ENCODE data around the gene SLC22A12. TPM values are rescaled to one million over a fixed set of nuclear protein-coding genes. Genes with fewer than 3 reads are reported as not detected.
A peak's percentile ranks its signal among the peaks of the same experiment; 100 is the strongest.

SLC22A12 gene
- total and polyA plus RNA-seq, 2 experiments from 2014 or later: not detected

DNA sequence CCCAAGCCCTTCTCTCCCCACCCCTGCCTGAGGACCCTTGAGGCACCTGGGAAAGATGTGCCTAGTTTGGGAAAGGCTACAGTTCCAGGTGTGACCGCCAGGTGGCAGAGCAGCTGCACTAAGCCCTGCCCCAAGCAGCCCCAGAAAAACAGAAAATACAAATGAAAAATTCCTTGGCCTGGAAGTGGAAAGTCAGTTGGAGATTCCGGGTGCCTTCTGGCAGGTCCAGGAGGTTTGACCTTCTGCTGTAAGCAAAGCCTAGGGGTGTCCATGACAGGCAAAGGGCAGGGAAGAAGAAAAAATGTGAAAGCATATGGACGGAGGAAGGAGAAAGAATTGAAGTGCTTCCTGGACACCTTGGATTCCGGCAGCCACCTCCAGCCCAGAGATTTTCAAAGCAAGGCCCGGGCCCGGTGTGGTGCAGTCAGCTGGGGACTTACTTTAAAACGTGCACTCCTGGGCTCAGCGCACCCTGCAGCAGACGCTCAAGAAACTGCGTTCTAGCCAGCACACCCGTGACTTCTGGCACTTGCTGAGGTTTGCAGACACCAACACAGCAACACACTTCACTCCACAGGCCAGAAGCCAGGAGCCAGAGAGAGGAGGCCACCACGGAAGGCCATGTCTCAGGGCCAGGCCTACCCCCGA is 37.3 kb upstream of the SLC22A12 start:
- TF ChIP-seq, protein P1, sequence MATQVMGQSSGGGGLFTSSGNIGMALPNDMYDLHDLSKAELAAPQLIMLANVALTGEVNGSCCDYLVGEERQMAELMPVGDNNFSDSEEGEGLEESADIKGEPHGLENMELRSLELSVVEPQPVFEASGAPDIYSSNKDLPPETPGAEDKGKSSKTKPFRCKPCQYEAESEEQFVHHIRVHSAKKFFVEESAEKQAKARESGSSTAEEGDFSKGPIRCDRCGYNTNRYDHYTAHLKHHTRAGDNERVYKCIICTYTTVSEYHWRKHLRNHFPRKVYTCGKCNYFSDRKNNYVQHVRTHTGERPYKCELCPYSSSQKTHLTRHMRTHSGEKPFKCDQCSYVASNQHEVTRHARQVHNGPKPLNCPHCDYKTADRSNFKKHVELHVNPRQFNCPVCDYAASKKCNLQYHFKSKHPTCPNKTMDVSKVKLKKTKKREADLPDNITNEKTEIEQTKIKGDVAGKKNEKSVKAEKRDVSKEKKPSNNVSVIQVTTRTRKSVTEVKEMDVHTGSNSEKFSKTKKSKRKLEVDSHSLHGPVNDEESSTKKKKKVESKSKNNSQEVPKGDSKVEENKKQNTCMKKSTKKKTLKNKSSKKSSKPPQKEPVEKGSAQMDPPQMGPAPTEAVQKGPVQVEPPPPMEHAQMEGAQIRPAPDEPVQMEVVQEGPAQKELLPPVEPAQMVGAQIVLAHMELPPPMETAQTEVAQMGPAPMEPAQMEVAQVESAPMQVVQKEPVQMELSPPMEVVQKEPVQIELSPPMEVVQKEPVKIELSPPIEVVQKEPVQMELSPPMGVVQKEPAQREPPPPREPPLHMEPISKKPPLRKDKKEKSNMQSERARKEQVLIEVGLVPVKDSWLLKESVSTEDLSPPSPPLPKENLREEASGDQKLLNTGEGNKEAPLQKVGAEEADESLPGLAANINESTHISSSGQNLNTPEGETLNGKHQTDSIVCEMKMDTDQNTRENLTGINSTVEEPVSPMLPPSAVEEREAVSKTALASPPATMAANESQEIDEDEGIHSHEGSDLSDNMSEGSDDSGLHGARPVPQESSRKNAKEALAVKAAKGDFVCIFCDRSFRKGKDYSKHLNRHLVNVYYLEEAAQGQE (IDR thresholded peaks at IDR 0.05; ENCODE audit: unreplicated experiment): no peak
- TF ChIP-seq CTCF (conservative IDR thresholded peaks at IDR 0.05; ENCODE audit: low read depth in 2 of 2) (peak; percentile 94 to 97), CREB1 (CRISPR knock-in tag; IDR thresholded peaks at IDR 0.05; ENCODE audit: low read depth) (no peak)
- no peak overlapping the region for H2AFZ ChIP-seq
- Mint-ChIP-seq H3K9me3 (peaks cover 15% of the 10 kb centered on the region; the same call in 2 of the 3 replicates), H3K36me3 (ENCODE audit: low read depth) (peaks cover 10% of the 10 kb centered on the region), H3K4me1 (peaks cover 20% of the 10 kb centered on the region), H3K4me3 (no peak overlapping the region), H3K27me3 (ENCODE audit: insufficient read depth, low read depth, poor library complexity) (peaks cover 20% of the 10 kb centered on the region), H3K27ac (no peak overlapping the region; the same call in 1 of the 2 replicates)
- no peaks in the 10 kb centered on the region for H3F3A ChIP-seq (replicated peaks; ENCODE audit: low read depth)
- H4K20me1 ChIP-seq (replicated peaks; ENCODE audit: insufficient read depth): no peaks in the 10 kb centered on the region
- no peaks in the 10 kb centered on the region for H3K36me3 ChIP-seq (ENCODE audit: insufficient read depth)
- H3K79me2 ChIP-seq (replicated peaks; ENCODE audit: insufficient read depth): no peaks in the 10 kb centered on the region
- H3K4me1 ChIP-seq (ENCODE audit: insufficient read depth): no peaks in the 10 kb centered on the region
- H3K27ac ChIP-seq (ENCODE audit: low read depth): no peak overlapping the region
- no peak overlapping the region for H3K4me3 ChIP-seq
- no peak overlapping the region for H3K4me2 ChIP-seq
- DNase-seq (ENCODE audit: low spot score) (peak; percentile 86), ATAC-seq (peak; percentile 71)
- no peaks in the 10 kb centered on the region for H3K9me2 ChIP-seq (ENCODE audit: insufficient read depth)
- no peaks in the 10 kb centered on the region for H3K27me3 ChIP-seq (ENCODE audit: insufficient read depth)

DNA sequence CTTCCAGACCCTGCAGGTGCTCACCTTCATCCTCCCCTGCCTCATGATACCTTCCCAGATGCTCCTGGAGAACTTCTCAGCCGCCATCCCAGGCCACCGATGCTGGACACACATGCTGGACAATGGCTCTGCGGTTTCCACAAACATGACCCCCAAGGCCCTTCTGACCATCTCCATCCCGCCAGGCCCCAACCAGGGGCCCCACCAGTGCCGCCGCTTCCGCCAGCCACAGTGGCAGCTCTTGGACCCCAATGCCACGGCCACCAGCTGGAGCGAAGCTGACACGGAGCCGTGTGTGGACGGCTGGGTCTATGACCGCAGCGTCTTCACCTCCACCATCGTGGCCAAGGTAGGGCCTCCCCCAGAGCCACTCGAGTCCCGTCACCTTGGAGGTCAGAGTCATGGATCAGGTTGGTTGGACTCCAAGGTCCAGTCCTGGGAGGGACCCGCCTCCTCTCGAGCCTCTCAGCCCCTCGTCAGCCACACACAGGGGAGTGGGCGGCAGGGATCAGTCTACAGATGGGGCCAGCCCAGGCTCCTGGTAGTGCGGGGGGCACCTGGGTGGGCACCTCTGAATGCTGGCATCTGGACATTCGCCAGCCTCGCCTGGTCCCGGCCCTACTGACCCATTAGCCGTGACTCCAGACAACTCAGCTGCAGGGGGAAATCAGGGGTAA is 34.8 kb upstream of the SLC22A12 start:
- no peak overlapping the region for H3K4me3 ChIP-seq
- no peak overlapping the region for H3K27ac ChIP-seq (ENCODE audit: low read depth)
- H2AFZ ChIP-seq: no peak overlapping the region
- H3K4me2 ChIP-seq: no peak overlapping the region
- H3K9me2 ChIP-seq (ENCODE audit: insufficient read depth): no peaks in the 10 kb centered on the region
- ATAC-seq (no peak), DNase-seq (ENCODE audit: low spot score) (no peak)
- TF ChIP-seq EZH2 (IDR thresholded peaks at IDR 0.05; ENCODE audit: low read depth, unreplicated experiment) (no peak), ZNF331 (CRISPR knock-in tag; IDR thresholded peaks at IDR 0.05; ENCODE audit: low read depth) (no peak), JUNB (IDR thresholded peaks at IDR 0.05; ENCODE audit: unreplicated experiment) (no peak)
- TF ChIP-seq, protein P2, sequence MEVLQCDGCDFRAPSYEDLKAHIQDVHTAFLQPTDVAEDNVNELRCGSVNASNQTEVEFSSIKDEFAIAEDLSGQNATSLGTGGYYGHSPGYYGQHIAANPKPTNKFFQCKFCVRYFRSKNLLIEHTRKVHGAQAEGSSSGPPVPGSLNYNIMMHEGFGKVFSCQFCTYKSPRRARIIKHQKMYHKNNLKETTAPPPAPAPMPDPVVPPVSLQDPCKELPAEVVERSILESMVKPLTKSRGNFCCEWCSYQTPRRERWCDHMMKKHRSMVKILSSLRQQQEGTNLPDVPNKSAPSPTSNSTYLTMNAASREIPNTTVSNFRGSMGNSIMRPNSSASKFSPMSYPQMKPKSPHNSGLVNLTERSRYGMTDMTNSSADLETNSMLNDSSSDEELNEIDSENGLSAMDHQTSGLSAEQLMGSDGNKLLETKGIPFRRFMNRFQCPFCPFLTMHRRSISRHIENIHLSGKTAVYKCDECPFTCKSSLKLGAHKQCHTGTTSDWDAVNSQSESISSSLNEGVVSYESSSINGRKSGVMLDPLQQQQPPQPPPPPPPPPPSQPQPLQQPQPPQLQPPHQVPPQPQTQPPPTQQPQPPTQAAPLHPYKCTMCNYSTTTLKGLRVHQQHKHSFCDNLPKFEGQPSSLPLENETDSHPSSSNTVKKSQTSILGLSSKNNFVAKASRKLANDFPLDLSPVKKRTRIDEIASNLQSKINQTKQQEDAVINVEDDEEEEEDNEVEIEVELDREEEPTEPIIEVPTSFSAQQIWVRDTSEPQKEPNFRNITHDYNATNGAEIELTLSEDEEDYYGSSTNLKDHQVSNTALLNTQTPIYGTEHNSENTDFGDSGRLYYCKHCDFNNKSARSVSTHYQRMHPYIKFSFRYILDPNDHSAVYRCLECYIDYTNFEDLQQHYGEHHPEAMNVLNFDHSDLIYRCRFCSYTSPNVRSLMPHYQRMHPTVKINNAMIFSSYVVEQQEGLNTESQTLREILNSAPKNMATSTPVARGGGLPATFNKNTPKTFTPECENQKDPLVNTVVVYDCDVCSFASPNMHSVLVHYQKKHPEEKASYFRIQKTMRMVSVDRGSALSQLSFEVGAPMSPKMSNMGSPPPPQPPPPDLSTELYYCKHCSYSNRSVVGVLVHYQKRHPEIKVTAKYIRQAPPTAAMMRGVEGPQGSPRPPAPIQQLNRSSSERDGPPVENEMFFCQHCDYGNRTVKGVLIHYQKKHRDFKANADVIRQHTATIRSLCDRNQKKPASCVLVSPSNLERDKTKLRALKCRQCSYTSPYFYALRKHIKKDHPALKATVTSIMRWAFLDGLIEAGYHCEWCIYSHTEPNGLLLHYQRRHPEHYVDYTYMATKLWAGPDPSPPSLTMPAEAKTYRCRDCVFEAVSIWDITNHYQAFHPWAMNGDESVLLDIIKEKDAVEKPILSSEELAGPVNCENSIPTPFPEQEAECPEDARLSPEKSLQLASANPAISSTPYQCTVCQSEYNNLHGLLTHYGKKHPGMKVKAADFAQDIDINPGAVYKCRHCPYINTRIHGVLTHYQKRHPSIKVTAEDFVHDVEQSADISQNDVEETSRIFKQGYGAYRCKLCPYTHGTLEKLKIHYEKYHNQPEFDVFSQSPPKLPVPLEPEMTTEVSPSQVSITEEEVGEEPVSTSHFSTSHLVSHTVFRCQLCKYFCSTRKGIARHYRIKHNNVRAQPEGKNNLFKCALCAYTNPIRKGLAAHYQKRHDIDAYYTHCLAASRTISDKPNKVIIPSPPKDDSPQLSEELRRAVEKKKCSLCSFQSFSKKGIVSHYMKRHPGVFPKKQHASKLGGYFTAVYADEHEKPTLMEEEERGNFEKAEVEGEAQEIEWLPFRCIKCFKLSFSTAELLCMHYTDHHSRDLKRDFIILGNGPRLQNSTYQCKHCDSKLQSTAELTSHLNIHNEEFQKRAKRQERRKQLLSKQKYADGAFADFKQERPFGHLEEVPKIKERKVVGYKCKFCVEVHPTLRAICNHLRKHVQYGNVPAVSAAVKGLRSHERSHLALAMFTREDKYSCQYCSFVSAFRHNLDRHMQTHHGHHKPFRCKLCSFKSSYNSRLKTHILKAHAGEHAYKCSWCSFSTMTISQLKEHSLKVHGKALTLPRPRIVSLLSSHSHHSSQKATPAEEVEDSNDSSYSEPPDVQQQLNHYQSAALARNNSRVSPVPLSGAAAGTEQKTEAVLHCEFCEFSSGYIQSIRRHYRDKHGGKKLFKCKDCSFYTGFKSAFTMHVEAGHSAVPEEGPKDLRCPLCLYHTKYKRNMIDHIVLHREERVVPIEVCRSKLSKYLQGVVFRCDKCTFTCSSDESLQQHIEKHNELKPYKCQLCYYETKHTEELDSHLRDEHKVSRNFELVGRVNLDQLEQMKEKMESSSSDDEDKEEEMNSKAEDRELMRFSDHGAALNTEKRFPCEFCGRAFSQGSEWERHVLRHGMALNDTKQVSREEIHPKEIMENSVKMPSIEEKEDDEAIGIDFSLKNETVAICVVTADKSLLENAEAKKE (CRISPR knock-in tag; IDR thresholded peaks at IDR 0.05): no peak
- H3K36me3 ChIP-seq (ENCODE audit: insufficient read depth): no peaks in the 10 kb centered on the region
- H3K27me3 ChIP-seq (ENCODE audit: insufficient read depth): no peaks in the 10 kb centered on the region
- Mint-ChIP-seq H3K36me3 (ENCODE audit: low read depth) (peaks cover 10% of the 10 kb centered on the region), H3K4me1 (peaks cover 42% of the 10 kb centered on the region), H3K27ac (no peak overlapping the region), H3K9me3 (peaks cover 15% of the 10 kb centered on the region; the same call in 2 of the 3 replicates), H3K27me3 (ENCODE audit: insufficient read depth, low read depth, poor library complexity) (peaks cover 23% of the 10 kb centered on the region), H3K4me3 (no peak overlapping the region)
- H3F3A ChIP-seq (replicated peaks; ENCODE audit: low read depth): no peaks in the 10 kb centered on the region
- H3K79me2 ChIP-seq (replicated peaks; ENCODE audit: insufficient read depth): no peaks in the 10 kb centered on the region
- H4K20me1 ChIP-seq (replicated peaks; ENCODE audit: insufficient read depth): no peaks in the 10 kb centered on the region
- H3K4me1 ChIP-seq (ENCODE audit: insufficient read depth): peaks cover 9% of the 10 kb centered on the region
